Liver (tissue), 3 donors: ENCODE measurements around the gene SH3TC2.

Experiments
- EGR1 ChIP-seq, 2 donors: IDR thresholded peaks; 2 replicates each; pipeline ENCODE4 v1.6.1; 2016 to 2018; ENCODE audit warnings: antibody characterized with exemption in 2 of 2, low read depth in 2 of 2
- GABPA ChIP-seq, 2 donors: IDR thresholded peaks in 1 of 2; conservative IDR thresholded peaks in 1 of 2; 2 replicates each; pipeline ENCODE4 v1.6.1; 2016; ENCODE audit warnings: antibody characterized with exemption in 2 of 2, mild to moderate bottlenecking in 1 of 2, moderate library complexity in 1 of 2
- HNF4G ChIP-seq: IDR thresholded peaks from 2 replicates; pipeline ENCODE4 v1.6.1; 2016; ENCODE audit warnings: antibody characterized with exemption
- JUND ChIP-seq, 2 donors: IDR thresholded peaks; 2 replicates each; pipeline ENCODE4 v1.6.1; 2016; ENCODE audit warnings: antibody characterized with exemption in 2 of 2
- RAD21 ChIP-seq, 2 donors: IDR thresholded peaks; 2 replicates each; pipeline ENCODE4 v1.6.1; 2016; ENCODE audit warnings: antibody characterized with exemption in 2 of 2, mild to moderate bottlenecking in 2 of 2
- RXRA ChIP-seq, 2 donors: IDR thresholded peaks; 2 replicates each; pipeline ENCODE4 v1.6.1; 2017 to 2018; ENCODE audit warnings: antibody characterized with exemption in 2 of 2, mild to moderate bottlenecking in 1 of 2
- SP1 ChIP-seq: IDR thresholded peaks from 2 replicates; pipeline ENCODE4 v1.6.1; 2018; ENCODE audit warnings: antibody characterized with exemption, mild to moderate bottlenecking
- TAF1 ChIP-seq: conservative IDR thresholded peaks from 2 replicates; pipeline ENCODE4 v1.6.1; 2016; ENCODE audit warnings: antibody characterized with exemption, mild to moderate bottlenecking
- YY1 ChIP-seq: IDR thresholded peaks from 2 replicates; pipeline ENCODE4 v1.6.1; 2016; ENCODE audit warnings: antibody characterized with exemption, mild to moderate bottlenecking
- TF ChIP-seq, protein P1 (sequence below): fragments of 150-350 bp; IDR thresholded peaks from 2 replicates; pipeline ENCODE4 v1.5.1; 2017; ENCODE audit warnings: improper control_type of control experiment, low read depth, low read length; ENCODE audit not compliant: missing input control
- TF ChIP-seq, protein P2 (sequence below): IDR thresholded peaks from 2 replicates; pipeline ENCODE4 v1.6.1; 2016; ENCODE audit warnings: antibody characterized with exemption
- TF ChIP-seq, protein P3 (sequence below): IDR thresholded peaks from 2 replicates; pipeline ENCODE4 v1.6.1; 2016; ENCODE audit warnings: antibody characterized with exemption
- TF ChIP-seq, protein P4 (sequence below): IDR thresholded peaks from 2 replicates; pipeline ENCODE4 v1.6.1; 2016; ENCODE audit warnings: antibody characterized with exemption, mild to moderate bottlenecking
- donor health status: healthy.
- donor health status: healthy.

DNA sequence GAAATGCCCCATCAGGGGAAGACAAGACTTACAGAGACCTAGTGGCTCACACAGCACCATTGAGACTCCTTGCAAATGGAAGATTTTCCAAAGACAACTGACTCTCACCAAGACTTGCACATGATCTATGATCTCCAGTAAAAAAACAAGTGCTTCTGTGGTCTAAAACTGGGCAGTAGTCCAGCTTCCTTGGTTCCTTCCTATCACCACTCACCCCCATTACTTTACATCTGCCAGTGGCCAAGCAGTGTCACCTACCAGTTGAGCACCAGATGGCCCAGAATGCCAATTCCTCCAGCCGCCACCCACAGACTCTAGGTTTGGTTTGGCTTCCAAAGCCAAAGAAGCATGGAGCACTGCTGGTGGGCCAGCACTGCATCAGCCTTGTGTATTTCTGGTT, 47.7 kb downstream of the SH3TC2 start:
- TF ChIP-seq, protein P1, sequence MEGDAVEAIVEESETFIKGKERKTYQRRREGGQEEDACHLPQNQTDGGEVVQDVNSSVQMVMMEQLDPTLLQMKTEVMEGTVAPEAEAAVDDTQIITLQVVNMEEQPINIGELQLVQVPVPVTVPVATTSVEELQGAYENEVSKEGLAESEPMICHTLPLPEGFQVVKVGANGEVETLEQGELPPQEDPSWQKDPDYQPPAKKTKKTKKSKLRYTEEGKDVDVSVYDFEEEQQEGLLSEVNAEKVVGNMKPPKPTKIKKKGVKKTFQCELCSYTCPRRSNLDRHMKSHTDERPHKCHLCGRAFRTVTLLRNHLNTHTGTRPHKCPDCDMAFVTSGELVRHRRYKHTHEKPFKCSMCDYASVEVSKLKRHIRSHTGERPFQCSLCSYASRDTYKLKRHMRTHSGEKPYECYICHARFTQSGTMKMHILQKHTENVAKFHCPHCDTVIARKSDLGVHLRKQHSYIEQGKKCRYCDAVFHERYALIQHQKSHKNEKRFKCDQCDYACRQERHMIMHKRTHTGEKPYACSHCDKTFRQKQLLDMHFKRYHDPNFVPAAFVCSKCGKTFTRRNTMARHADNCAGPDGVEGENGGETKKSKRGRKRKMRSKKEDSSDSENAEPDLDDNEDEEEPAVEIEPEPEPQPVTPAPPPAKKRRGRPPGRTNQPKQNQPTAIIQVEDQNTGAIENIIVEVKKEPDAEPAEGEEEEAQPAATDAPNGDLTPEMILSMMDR, result no peak
- TF ChIP-seq JUND (IDR thresholded peaks at IDR 0.05) (no peak), TAF1 (no peak), SP1 (no peak), YY1 (no peak), GABPA (IDR thresholded peaks at IDR 0.05 in 1 of 2, conservative IDR thresholded peaks at IDR 0.05 in 1 of 2) (no peak), RAD21 (IDR thresholded peaks at IDR 0.05) (no peak), RXRA (IDR thresholded peaks at IDR 0.05) (no peak), EGR1 (IDR thresholded peaks at IDR 0.05; ENCODE audit: low read depth in 2 of 2) (no peak), HNF4G (no peak)
- TF ChIP-seq, protein P2, sequence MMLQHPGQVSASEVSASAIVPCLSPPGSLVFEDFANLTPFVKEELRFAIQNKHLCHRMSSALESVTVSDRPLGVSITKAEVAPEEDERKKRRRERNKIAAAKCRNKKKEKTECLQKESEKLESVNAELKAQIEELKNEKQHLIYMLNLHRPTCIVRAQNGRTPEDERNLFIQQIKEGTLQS, result no peak
- TF ChIP-seq, protein P3, sequence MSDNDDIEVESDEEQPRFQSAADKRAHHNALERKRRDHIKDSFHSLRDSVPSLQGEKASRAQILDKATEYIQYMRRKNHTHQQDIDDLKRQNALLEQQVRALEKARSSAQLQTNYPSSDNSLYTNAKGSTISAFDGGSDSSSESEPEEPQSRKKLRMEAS, result no peak
- TF ChIP-seq, protein P4, sequence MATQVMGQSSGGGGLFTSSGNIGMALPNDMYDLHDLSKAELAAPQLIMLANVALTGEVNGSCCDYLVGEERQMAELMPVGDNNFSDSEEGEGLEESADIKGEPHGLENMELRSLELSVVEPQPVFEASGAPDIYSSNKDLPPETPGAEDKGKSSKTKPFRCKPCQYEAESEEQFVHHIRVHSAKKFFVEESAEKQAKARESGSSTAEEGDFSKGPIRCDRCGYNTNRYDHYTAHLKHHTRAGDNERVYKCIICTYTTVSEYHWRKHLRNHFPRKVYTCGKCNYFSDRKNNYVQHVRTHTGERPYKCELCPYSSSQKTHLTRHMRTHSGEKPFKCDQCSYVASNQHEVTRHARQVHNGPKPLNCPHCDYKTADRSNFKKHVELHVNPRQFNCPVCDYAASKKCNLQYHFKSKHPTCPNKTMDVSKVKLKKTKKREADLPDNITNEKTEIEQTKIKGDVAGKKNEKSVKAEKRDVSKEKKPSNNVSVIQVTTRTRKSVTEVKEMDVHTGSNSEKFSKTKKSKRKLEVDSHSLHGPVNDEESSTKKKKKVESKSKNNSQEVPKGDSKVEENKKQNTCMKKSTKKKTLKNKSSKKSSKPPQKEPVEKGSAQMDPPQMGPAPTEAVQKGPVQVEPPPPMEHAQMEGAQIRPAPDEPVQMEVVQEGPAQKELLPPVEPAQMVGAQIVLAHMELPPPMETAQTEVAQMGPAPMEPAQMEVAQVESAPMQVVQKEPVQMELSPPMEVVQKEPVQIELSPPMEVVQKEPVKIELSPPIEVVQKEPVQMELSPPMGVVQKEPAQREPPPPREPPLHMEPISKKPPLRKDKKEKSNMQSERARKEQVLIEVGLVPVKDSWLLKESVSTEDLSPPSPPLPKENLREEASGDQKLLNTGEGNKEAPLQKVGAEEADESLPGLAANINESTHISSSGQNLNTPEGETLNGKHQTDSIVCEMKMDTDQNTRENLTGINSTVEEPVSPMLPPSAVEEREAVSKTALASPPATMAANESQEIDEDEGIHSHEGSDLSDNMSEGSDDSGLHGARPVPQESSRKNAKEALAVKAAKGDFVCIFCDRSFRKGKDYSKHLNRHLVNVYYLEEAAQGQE, result no peak
